Fibroblast of skin of back (primary cell): ENCODE measurements around the gene PCNX2.
"Not testable (repeated sequence)": the region's sequence is repeated elsewhere in the genome, so short reads cannot be mapped to it uniquely, and the experiment has no call there.

Source experiments
- DNase-seq: peaks from one replicate; pipeline ENCODE4 v3.0.0-alpha.2; 2013

The PCNX2 gene

DNA sequence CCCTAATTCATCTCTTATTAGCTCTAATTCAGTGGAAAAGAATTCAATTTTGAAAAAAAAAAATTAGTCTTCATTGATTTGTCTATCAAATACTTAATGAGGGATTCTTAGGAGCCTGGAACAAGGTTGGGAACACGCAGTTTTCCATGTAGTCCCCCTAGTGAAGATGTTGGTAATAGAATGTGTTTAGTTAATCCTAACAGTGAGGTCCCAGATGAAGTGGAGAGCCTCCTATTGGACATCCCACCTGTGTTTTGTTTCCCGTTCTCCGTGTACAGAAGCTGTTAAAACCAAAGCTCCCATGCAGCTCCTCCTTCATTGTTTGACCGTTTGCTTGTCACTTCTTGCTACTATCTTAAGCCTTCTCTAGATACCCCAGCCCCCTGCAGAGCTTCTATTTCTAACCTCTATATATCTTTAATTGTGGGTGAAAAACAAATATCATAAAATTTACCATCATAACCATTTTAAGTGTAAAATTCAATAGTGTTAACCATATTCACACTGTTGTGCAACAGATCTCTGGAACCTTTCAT lies 67.5 kb downstream of the PCNX2 start:
- DNase-seq, result no peak

DNA sequence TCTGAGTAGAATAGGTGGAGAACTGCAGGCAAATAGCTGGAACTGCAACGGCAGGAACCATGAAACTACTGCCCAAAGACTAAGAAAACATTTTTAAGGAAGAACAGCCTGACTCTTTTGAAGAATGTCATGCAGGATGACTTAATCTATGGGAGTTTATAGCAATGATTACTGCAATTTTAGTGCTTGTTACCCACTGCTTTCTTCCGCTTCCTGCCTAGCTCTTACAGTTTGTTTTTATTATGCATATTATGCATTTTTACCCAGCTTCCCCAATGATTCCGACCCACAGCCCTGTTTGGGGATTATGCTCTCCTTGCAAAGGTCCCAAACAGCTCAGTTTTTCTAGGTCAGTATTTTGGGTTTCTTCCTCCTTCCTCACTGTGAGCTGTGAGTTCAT lies 71.2 kb downstream of the PCNX2 start:
- DNase-seq, result peak; percentile 68

DNA sequence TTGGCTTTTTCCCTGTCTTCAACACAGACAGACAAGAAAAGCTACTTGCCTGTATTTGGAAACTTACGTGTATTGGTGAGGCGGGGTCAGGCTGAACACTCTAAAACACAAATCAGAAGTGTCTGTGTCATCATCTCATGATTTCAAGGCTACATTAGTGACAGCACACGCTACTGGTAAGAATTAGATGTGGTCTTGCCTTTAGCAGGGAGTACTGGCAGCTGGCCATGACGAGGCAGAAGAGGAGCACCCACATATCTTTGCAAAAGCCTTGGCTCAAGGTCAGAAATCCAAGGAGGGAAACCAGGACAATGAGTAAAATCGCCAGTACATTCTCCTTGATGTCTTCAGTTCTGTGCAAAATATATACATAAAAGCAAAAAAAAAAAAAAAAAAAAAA lies 77.7 kb downstream of the PCNX2 start:
- no peak for DNase-seq

DNA sequence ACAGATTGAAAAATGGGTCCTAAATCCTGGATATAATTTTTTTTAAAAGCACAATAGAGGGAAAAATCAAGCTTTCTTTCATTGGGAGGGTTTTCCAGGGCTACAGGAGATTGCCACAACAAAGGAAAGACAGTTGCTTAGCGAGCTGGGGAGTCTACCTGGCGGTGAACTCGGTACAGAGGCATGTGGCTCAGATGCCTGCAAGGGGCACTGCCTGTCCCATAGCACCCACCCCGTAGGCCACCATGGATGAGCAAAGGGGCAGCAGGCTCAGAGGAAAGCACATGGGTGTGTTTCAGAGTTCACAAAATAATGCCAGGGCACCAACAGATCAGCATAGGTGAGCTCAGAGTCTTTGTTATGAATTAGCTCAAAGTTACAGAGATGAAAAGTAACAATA lies 79.5 kb downstream of the PCNX2 start:
- DNase-seq, result no peak

DNA sequence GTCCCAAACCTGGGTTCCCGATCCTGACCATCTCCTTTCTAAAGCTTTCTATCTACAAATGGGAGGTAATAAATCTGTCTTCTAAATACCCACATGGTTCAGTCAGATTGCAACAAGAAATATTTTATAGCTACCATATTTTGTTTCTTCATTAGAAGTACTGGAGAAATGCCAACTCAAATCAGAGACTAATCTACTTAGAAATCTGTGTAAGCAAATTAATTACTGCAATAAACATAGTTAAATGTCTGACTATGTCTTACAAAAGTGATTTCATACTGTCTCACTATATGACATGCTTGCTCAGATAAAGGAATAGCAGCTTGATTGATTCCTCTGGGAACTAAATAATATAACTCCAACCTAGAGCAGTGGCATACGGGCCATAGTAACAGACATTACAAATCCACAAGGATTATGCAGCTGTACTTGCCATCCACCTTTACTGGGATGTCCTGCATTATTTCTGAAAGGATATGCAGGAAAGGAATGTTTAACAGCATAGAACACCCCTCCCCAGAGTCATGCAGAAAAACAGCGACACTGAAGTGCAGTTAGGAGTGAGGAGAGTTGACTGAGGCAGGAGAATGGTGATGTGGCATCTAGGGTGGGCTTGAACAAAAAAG lies 80.3 kb downstream of the PCNX2 start:
- DNase-seq, result no peak

DNA sequence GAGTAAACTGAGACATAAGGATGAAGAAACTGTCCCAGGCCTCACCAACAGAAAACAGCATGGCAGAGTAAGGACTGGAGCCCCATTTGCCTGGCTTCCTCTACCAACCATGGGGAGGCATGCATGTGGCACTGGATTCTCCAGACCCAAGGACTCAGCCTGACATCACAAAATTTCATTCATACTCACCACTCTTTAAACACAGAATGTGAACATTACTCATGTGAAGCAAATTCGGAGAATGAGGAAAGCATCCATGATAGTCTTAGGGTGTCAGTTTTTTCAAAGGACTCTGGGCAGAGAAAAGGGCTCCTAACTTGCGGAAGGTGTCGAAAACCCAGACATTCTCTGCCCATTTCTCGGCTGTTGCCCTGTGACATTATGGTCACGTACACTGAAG lies 83.9 kb downstream of the PCNX2 start:
- peak; percentile 29 for DNase-seq

DNA sequence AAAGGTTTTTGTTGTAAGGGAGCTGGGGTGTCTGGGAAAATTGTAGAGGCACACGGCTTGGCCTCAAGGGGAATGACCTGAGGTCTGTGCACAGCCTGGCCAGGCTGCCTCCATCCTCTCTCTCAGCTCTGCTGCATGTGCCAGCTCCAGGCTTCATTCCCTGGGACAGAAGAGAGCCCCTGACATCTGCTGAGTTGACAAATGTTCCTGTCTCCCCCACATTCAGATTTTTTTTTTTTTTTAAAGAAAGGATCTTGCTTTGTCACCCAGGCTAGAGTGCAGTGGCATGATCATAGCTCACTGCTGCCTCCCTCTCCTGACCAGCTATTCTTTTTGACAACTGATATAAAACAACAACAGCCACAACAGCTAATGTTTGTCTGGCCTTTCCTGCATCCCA lies 84.4 kb downstream of the PCNX2 start:
- no peak for DNase-seq

DNA sequence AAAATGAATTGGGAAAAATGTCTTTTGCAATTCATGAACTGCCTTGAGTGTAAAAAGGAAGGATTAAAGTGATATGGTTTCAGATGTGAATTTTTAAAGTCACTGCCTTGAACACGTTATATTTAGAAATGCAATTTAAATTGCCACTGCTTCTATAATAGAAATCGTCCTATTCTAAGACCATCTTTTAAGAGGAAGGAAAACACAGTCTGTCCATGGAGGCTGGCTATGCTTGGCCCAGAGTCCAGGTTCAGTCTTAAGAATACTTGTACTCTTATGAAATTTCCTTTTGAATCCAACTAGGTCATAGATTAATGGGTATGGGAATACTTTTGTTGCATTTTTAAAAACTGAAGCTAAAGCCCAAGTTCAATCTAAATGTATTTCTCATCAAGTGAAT lies 86.0 kb downstream of the PCNX2 start:
- no peak for DNase-seq

DNA sequence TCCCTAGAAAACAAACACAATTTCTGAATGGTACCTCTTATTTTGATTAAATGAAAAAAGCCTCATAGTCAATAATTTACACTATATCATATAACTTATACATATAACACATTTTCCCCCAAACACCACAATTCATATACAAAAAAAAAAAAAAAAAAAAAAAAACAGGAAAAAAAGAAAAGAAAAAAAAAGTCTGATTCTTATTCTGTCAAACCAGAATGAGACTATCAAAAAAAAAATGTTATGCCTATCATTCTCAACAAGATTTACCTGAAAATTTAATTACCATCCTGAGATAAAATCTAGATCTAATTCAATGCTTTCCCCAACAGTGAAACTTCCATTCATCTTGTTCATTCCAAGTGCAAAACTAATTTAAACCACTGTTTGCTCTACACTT lies 86.8 kb downstream of the PCNX2 start:
- no peak for DNase-seq

DNA sequence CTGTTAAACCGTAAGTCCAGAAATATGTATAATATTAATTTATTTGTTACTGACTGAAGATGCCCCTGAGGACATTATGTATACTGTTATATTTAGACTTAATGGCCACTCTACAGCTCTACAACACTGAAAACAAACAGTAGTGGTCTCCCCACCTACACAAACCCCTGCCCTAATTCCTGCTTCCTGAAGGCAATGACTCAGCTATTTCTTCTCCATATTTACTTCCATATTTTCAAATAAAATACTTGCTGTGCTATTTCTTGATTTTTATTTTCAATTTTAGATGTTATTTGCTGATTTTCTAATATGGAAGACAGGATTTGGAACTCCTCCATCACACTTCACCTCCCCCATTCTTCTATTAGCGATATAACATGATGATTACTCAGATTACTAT lies 97.6 kb downstream of the PCNX2 start:
- no peak for DNase-seq

DNA sequence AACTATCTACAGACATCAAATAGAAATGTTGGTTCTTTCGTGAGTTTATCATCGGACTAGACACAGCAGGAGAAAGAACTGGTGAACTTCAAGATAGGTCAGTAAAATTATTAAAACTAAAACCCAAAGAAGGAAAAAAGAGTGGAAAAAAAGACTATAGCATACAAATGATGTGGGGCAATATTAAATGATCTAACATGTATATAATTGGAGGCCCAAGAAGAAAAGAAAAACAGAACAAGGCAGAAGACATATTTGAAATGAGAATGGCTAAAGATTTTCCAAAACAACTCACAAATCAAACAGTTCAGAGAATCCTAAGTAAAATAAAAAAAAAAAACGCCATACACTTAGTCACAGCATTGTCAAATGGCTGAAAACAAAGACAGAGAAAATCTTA lies 101.8 kb downstream of the PCNX2 start:
- no peak for DNase-seq

DNA sequence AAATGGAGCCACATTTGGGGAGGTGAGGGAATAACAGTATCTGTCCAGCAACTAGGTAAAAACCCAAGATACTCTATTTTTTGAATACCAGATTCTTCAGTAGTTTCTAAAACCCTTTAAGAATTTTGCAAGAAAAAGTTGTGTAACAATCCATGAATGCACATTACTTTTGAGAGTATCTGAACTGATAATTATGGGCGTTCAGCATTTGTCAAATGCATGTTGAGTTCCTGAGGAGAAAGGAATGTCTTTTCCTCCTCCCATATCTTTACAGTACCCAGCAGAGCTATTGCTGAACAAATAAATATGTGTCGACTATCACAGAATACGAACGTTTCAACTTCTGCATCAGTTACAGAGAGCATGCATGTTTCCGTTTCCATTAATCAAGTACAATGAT lies 104.5 kb downstream of the PCNX2 start:
- no peak for DNase-seq

DNA sequence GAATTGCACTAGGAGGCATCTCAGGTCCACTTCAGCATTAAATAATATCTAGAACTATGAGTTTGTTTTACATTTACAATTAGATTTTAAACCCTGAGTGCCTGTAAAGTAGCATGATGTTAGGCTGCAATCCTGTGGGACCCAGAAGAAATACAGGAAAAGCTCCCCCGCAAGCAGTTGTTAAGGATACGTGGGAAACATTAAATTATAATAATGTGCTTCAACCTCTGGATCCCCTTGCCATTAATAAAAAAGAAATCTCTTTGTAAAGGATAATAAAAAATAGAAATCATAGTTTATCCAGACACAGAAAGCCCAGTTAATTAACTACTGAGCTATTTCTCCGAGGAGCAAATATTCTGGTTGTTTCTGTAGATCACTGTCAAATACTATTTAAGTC lies 106.0 kb downstream of the PCNX2 start:
- DNase-seq, result no peak

DNA sequence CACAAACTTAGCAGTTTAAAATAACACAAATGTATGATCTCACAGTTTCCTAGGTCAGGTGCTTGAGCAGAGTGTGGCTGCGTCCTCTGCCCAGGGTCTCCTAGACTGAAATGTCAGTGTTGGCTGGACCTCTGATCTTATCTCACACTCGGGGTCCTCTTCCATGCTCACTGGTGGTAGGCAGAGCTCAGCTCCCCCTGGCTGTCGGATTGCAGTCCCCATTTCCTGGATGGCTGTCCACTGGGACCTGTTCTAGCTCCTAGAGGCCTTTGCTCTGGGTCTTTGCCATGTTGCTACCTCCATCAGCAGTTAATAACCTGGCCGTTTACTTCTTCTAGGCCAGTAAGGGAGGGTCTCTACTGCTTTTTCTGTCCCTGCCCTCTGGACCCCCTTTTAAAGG lies 107.5 kb downstream of the PCNX2 start:
- DNase-seq, result no peak

DNA sequence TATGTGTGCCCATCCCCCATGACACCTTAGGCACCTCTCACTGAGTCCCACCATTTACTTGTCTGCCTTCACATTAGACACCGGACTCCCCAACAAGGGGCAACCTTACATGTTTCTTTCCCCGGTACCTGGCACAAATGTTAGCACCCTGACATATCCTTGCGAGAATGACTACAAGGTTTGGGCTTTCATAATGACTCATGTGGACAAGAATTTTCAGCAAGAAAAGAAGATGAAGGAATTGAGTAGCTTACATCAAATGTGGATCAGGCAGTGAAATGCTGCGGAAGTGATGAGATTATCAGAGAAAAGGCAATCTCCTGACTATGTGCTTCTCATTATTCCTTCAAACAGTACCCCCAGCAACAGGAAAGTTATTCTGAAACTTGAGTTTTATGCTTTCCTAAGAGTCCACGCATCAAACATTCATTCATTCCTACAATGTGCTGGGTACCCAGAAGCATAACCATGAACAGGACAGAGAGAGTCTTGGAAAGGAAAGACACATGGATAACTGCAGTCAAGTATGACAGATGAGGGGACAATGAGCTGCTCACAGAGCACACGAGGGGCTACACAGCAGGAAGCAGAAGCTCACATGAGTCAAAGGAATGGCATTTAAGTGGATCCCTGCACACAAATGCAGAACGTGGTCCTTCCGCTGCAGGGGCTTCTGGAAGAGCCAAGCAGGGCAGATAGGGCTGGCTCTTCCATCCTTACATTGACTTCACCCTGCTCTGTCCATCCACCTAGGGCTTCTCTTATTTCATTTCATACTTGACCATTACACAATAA lies 112.1 kb downstream of the PCNX2 start:
- DNase-seq, result peak; percentile 54

DNA sequence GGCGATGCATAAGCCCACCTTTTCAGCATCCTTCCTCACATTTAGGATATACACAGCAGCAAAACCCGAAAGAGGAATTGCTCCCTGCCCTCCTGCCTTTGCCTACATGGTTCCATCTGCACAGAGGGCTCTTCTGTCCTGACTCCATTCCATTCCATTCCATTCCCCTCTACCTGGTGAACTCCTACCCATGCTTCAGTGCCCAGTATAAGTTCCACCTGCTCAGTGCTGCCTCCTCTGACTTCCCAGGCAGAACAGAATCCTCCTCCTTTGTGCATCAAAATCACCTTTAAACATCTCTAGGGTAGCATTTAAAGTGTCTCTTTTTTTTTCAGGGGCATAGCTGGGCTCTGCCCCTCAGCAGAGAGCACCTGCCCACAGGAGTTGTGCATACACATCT lies 112.9 kb downstream of the PCNX2 start:
- DNase-seq, result no peak

DNA sequence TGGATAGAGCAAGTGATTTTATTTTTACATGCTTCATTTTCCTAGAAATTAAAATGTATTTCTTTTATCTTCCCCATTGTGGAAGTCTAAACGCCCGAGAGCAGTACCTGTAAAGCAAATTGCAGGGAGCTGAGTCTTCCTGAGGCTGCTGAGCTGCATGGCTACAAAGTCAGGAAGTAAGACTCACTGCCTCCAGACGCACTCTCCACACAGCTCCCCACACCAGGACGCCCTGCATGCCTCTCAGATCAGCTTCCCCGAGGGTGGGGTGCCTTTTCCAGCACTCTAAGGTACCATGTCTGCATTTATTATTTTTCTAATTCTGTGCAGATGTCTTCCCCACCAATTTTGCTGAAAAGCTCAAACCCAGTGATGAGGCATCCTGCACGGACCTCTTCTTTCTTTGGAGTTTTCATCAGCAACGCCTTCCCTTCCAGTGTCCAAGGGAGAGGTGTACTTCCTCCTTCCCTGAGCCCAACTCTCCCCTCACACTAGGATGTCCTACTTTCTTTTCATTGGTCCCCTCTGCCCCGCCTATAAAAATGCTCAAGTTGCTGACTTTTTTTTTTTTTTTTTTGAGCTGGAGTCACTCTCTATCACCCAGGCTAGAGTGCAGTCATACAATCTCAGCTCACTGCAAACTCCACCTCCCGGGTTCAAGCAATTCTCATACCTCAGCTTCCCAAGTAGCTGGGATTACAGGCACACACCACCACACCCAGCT lies 114.7 kb downstream of the PCNX2 start:
- no peak for DNase-seq

DNA sequence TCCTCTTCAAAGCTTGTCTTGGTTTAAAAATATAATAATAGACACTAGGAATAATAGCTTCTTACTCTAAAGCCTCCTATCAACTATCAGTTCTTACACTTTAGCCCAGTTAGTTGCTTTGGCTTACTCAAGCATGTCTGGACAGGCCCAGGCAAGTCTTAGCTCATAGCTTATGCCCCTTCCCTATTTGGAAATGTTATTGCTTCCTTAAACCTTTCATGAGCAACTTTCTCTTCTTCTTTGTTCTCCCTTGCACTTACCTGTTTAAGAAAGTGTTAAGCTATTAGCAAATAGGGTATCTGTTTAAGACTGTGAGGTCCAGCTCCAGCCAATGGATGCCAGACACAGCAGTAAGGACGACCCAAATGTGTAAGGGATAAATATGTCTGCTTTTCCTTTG lies 115.9 kb downstream of the PCNX2 start:
- not testable (repeated sequence) for DNase-seq

DNA sequence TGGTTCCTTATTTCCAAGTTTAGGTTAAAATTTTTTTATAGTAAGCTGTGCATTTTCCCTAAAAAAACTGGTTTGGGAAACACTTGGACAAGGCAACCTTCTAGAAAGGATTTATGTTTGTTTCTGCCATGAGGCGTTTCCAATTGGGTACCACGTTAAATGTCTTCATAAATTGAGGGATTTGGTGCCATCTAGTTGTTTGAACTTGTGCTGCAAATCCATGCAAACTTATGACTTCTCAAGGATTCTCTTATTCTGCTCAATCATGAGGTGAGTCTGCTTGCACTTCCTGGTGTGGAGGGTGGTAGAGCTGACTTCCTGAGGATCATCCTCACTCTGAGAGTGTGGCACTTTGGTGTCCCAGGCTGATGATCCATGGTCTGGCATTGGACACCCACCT lies 123.3 kb downstream of the PCNX2 start:
- peak; percentile 46 for DNase-seq

DNA sequence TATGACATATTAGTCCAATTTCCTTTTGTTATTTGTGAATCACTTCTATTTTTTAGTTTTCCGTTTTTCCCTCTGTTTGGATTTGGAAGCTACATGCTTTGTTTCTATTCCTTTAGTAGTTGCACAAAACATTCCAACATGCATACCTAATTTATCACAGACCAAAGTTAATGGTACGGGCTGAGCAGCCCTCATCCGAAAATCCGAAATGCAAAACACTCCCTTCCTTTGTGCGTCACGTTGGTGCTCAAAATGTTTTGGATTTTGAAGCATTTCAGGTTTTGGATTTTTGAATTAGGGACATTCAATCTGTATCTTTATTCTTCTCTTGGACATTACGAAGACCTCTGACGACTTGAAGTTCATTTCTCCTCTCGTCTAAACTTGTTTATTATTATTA lies 124.8 kb downstream of the PCNX2 start:
- no peak for DNase-seq

DNA sequence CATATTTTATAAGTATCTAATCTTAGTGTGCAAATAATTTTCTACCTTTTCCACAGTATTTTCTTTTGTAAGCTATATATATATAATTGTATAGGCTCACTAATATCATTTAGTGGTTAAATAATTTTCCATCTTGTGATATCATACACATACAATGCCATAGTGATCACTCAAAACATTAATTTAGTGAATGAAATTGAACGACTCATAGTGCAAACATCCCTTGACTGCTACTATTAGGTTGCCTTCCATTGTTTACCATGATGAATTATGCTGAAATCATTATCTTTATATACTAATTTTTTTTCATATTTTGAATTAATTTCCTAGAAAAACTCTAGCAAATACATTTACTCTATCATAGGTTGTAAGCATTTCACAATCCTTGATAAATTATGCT lies 127.1 kb downstream of the PCNX2 start:
- peak; percentile 36 for DNase-seq

DNA sequence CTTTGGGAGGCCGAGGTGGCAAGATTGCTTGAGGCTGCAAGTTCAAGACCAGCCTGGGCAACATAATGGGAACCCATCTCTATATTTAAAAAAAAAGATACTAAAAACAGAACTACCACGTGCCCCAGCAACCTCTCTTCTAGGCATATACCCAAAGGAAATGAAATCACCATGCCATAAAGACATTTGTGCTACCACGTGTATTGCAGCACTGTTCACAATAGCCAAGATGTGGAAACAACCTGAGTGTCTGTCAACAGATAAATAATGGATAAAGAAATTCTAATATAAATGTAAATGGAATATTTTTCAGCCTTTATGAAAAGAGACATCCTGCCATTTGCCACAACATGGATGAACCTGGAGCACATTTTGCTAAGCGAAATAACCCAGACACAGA lies 128.6 kb downstream of the PCNX2 start:
- no peak for DNase-seq

DNA sequence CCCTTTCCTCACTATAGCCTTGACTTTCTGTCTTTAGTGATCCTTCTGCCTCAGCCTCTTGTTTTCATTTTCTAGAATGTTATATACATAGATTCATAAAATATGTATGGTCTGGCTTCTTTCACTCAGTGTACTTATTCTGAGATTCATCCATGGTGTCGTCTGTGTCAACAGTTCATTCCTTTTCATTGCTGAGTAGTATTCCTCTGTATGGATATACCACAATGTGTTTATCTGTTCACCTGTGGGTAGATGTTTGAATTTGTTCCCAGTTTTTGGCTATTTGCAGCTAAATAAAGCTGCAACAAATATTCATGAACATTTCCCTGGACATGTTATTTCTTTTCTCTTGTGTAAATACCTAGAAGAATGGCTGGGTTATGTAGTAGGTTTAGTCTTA lies 131.8 kb downstream of the PCNX2 start:
- no peak for DNase-seq

DNA sequence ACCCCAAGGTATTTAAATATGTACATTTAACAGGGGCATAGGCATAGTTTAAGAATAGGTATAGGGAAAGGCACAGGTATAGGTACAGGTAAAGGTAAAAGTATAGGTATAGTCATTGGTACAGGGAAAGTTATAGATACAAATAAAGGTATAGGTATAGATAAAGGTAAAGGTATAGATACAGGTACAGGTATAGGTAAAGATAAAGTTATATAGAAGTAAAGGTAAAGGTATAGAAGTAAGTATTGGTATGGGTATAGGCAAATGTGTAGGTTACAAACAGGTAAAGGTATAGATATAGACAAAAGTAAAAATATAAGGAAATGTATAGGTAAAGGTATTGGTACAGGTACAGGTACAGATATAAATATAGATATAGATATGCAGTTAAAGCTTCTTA lies 137.2 kb downstream of the PCNX2 start:
- no peak for DNase-seq
